MM.1S (cell line): Measurements from ENCODE around the gene HS6ST3.

ENCODE experiments used
- DNase-seq: peaks from one replicate; pipeline ENCODE4 v3.0.0-alpha.2; 2015
- H2AFZ ChIP-seq: fragments of 300-600 bp; sonication (generic); 2 replicates; pipeline ENCODE4 v1.6.0; 2016; ENCODE audit warnings: antibody characterized with exemption, low read length
- H3F3A ChIP-seq: fragments of 300-600 bp; sonication (generic); 2 replicates; pipeline ENCODE4 v1.6.1; 2016; ENCODE audit warnings: mild to moderate bottlenecking, antibody characterized with exemption, low read length, moderate library complexity, mixed read lengths; ENCODE audit not compliant: insufficient read depth
- H3K27ac ChIP-seq: fragments of 300-600 bp; sonication (generic); 2 replicates; pipeline ENCODE4 v1.5.1; 2016; ENCODE audit warnings: mild to moderate bottlenecking, low read length
- H3K27me3 ChIP-seq: fragments of 300-600 bp; sonication (generic); replicated peaks from 2 replicates; pipeline ENCODE4 v1.6.0; 2016; ENCODE audit warnings: low read length; ENCODE audit not compliant: insufficient read depth
- H3K36me3 ChIP-seq: fragments of 300-600 bp; sonication (generic); replicated peaks from 2 replicates; pipeline ENCODE4 v1.6.1; 2016; ENCODE audit warnings: mild to moderate bottlenecking, low read length, mixed read lengths; ENCODE audit not compliant: insufficient read depth
- H3K4me1 ChIP-seq: fragments of 300-600 bp; sonication (generic); 2 replicates; pipeline ENCODE4 v1.6.1; 2016; ENCODE audit warnings: low read length, mixed read lengths
- H3K4me2 ChIP-seq: fragments of 300-600 bp; sonication (generic); 2 replicates; pipeline ENCODE4 v1.6.0; 2016; ENCODE audit warnings: low read depth, low read length
- H3K4me3 ChIP-seq: fragments of 300-600 bp; sonication (generic); 2 replicates; pipeline ENCODE4 v1.5.1; 2016; ENCODE audit warnings: low read length, mixed read lengths
- H3K79me2 ChIP-seq: fragments of 300-600 bp; sonication (generic); 2 replicates; pipeline ENCODE4 v1.6.1; 2016; ENCODE audit warnings: mixed run types, low read length, mixed read lengths
- H3K9ac ChIP-seq: fragments of 300-600 bp; sonication (generic); 2 replicates; pipeline ENCODE4 v1.6.1; 2016; ENCODE audit warnings: low read length, mixed read lengths
- H3K9me2 ChIP-seq: fragments of 300-600 bp; sonication (generic); replicated peaks from 2 replicates; pipeline ENCODE4 v1.6.1; 2016; ENCODE audit warnings: mild to moderate bottlenecking, low read length, mixed read lengths; ENCODE audit not compliant: insufficient read depth
- H3K9me3 ChIP-seq: fragments of 300-600 bp; sonication (generic); replicated peaks from 2 replicates; pipeline ENCODE4 v1.6.1; 2016; ENCODE audit warnings: mild to moderate bottlenecking, low read length, mixed read lengths; ENCODE audit not compliant: insufficient read depth
- H4K20me1 ChIP-seq: fragments of 300-600 bp; sonication (generic); 2 replicates; pipeline ENCODE4 v1.6.1; 2016; ENCODE audit warnings: mild to moderate bottlenecking, low read length, moderate library complexity, mixed read lengths; ENCODE audit not compliant: insufficient read depth
- EZH2 ChIP-seq: fragments of 300-600 bp; sonication (generic); optimal IDR thresholded peaks from 2 replicates; pipeline ENCODE3; 2017; ENCODE audit warnings: low read depth, mild to moderate bottlenecking, antibody characterized with exemption, low read length, mixed read lengths
- EZH2phosphoT487 ChIP-seq: fragments of 300-600 bp; sonication (generic); IDR thresholded peaks from 2 replicates; pipeline ENCODE4 v1.6.1; 2018; ENCODE audit warnings: antibody characterized with exemption, low read length
- TF ChIP-seq, protein P1 (sequence below): fragments of 300-600 bp; sonication (generic); IDR thresholded peaks from 2 replicates; pipeline ENCODE4 v1.5.1; 2016; ENCODE audit warnings: antibody characterized with exemption, low read length, mixed read lengths

The HS6ST3 gene

DNA sequence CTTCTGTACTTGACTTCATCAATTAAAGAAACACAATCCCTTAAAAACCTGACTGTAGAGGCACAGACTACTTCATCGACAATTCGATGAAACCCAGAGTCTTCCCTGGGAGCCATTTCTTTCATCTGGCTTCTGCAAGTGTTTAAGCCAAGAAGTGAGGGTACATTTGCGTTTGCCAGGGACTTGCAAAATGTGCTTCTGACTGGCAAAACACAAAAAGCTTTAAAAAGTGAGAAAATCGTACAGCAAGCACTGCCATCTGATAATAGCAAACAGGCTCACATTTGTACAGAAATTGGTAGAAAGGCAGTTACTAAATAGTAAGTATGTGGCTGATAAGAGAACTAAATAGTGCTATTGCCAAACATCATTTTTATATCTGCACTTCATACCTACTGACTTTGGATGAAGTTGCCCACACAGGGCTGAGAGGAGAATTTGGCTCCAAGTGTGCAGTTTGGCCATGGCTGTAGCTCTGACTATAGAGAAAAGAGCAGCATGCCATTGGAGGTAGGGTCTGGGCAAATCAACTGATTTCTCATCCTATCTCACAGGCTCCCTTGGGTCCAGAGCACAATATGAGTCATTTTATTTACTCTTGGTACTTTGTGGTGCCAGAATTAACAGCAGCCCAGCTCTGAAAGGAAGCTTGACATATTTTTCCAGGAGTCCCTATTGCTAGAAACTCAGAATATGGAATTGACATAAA lies 546.2 kb downstream of the HS6ST3 start:
- DNase-seq, result no peak
- H3K36me3 ChIP-seq, result no peaks in the 10 kb centered on the region
- H3K9me3 ChIP-seq, result no peaks in the 10 kb centered on the region
- no peak overlapping the region for H3K27ac ChIP-seq
- TF ChIP-seq EZH2phosphoT487 (no peak), EZH2 (no peak)
- TF ChIP-seq, protein P1, sequence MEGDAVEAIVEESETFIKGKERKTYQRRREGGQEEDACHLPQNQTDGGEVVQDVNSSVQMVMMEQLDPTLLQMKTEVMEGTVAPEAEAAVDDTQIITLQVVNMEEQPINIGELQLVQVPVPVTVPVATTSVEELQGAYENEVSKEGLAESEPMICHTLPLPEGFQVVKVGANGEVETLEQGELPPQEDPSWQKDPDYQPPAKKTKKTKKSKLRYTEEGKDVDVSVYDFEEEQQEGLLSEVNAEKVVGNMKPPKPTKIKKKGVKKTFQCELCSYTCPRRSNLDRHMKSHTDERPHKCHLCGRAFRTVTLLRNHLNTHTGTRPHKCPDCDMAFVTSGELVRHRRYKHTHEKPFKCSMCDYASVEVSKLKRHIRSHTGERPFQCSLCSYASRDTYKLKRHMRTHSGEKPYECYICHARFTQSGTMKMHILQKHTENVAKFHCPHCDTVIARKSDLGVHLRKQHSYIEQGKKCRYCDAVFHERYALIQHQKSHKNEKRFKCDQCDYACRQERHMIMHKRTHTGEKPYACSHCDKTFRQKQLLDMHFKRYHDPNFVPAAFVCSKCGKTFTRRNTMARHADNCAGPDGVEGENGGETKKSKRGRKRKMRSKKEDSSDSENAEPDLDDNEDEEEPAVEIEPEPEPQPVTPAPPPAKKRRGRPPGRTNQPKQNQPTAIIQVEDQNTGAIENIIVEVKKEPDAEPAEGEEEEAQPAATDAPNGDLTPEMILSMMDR, result no peak
- no peaks in the 10 kb centered on the region for H3F3A ChIP-seq
- H2AFZ ChIP-seq, result no peak overlapping the region
- no peak overlapping the region for H3K4me3 ChIP-seq
- no peaks in the 10 kb centered on the region for H3K4me1 ChIP-seq
- no peaks in the 10 kb centered on the region for H4K20me1 ChIP-seq
- no peaks in the 10 kb centered on the region for H3K9me2 ChIP-seq
- no peak overlapping the region for H3K4me2 ChIP-seq
- no peak overlapping the region for H3K9ac ChIP-seq
- H3K79me2 ChIP-seq, result no peaks in the 10 kb centered on the region
- H3K27me3 ChIP-seq, result no peaks in the 10 kb centered on the region

DNA sequence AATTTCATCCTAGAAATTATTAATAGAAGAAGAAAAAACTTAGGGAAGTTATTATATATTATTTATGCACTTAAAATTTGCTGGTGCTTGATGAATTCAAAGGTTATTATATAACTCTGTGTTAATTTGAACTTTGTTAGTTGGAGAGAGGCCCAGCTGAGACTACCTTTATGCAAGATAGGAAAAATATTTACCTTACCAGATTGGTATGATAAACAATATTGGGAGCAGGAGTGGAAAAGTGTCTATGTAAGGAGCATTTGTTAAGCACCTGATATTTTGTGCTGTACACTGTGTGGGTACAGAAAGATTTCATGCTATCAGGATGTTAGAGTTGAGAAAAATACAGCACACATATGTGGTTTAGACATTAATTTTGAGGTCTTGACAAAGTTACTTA lies 547.1 kb downstream of the HS6ST3 start:
- H3K4me2 ChIP-seq, result no peak overlapping the region
- no peaks in the 10 kb centered on the region for H3K27me3 ChIP-seq
- H3K4me3 ChIP-seq, result no peak overlapping the region
- H3K9me3 ChIP-seq, result no peaks in the 10 kb centered on the region
- TF ChIP-seq, protein P1, result no peak
- H2AFZ ChIP-seq, result no peak overlapping the region
- no peaks in the 10 kb centered on the region for H3K79me2 ChIP-seq
- H3K9ac ChIP-seq, result no peak overlapping the region
- H3K27ac ChIP-seq, result no peak overlapping the region
- H3K36me3 ChIP-seq, result no peaks in the 10 kb centered on the region
- no peak for DNase-seq
- no peaks in the 10 kb centered on the region for H3K4me1 ChIP-seq
- no peaks in the 10 kb centered on the region for H3K9me2 ChIP-seq
- no peaks in the 10 kb centered on the region for H4K20me1 ChIP-seq
- H3F3A ChIP-seq, result no peaks in the 10 kb centered on the region

DNA sequence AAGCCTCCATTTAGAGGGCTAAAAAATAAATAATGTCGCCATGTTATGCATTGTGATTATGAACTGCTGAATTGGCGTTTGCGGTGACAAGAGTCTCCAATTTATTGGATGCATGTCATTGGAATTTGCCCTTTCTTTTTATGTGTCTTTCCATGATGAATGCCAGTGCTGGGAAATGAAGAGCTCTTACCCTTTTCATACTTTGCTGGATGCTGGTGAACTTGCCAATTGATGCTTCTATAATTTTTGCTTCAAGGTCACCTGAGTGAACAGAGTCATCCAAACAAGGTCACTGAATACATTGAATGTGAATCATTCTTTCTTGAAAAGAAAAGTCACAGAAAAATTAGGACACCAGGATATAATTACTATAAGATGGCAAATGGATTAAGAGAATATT lies 556.2 kb downstream of the HS6ST3 start:
- no peaks in the 10 kb centered on the region for H3F3A ChIP-seq
- no peaks in the 10 kb centered on the region for H4K20me1 ChIP-seq
- DNase-seq, result no peak
- no peaks in the 10 kb centered on the region for H3K36me3 ChIP-seq
- no peak overlapping the region for H2AFZ ChIP-seq
- H3K79me2 ChIP-seq, result no peaks in the 10 kb centered on the region
- no peak overlapping the region for H3K9ac ChIP-seq
- H3K4me2 ChIP-seq, result no peak overlapping the region
- no peaks in the 10 kb centered on the region for H3K9me3 ChIP-seq
- H3K4me3 ChIP-seq, result no peak overlapping the region
- TF ChIP-seq, protein P1, result no peak
- no peak for TF ChIP-seq EZH2phosphoT487
- TF ChIP-seq EZH2, result no peak
- H3K9me2 ChIP-seq, result no peaks in the 10 kb centered on the region
- H3K4me1 ChIP-seq, result no peaks in the 10 kb centered on the region
- H3K27me3 ChIP-seq, result no peaks in the 10 kb centered on the region
- no peak overlapping the region for H3K27ac ChIP-seq
